Keratinocyte (primary cell): ENCODE data around the gene ERICH6B. TPM values are rescaled to one million over a fixed set of nuclear protein-coding genes. Genes with fewer than 3 reads are reported as not detected.

ENCODE experiments used
- DNase-seq: peaks from one replicate; pipeline ENCODE4 v3.0.0-alpha.2; 2011; ENCODE audit warnings: low read depth, missing footprints, low spot score
- FAIRE-seq: peaks from 2 replicates; lab custom pipeline; 2011; peaks lifted over from hg19 to GRCh38; lab: Jason Lieb, UNC
- H2AFZ ChIP-seq: 2 replicates; pipeline ENCODE4 v1.6.0; 2012; ENCODE audit warnings: low read length, control low read depth, inconsistent platforms; ENCODE audit not compliant: control insufficient read depth
- H3K27ac ChIP-seq: 2 replicates; pipeline ENCODE4 v1.5.1; 2011; ENCODE audit warnings: low read length; ENCODE audit not compliant: control insufficient read depth, insufficient read depth
- H3K27me3 ChIP-seq: 3 replicates; pipeline ENCODE4 v1.6.0; 2011; ENCODE audit warnings: low read length; ENCODE audit not compliant: control insufficient read depth, insufficient read depth; ENCODE audit errors: extremely low read depth
- H3K36me3 ChIP-seq, 2 experiments: 2 replicates in 1 of 2; 3 replicates in 1 of 2; pipeline ENCODE4 v1.5.1; 2011; ENCODE audit warnings: low read length in 2 of 2, mild to moderate bottlenecking in 1 of 2; ENCODE audit not compliant: control insufficient read depth in 2 of 2, insufficient read depth in 2 of 2; ENCODE audit errors: extremely low read depth in 1 of 2
- H3K4me1 ChIP-seq: 3 replicates; pipeline ENCODE4 v1.5.1; 2011; ENCODE audit warnings: low read length; ENCODE audit not compliant: control insufficient read depth, insufficient read depth; ENCODE audit errors: extremely low read depth
- H3K4me2 ChIP-seq: 3 replicates; pipeline ENCODE4 v1.6.0; 2011; ENCODE audit warnings: low read depth, low read length; ENCODE audit not compliant: control insufficient read depth, insufficient read depth; ENCODE audit errors: extremely low read depth
- H3K4me3 ChIP-seq, 3 experiments: fragments of 200-600 bp in 1 of 3; sonication (generic) in 1 of 3; 2 replicates in 2 of 3; 3 replicates in 1 of 3; pipeline ENCODE4 v1.5.1; 2011 to 2016; ENCODE audit warnings: low read length in 3 of 3, mild to moderate bottlenecking in 3 of 3, control low read depth in 2 of 3, inconsistent platforms in 1 of 3, low read depth in 1 of 3, mixed read lengths in 1 of 3, mixed run types in 1 of 3, moderate library complexity in 1 of 3; ENCODE audit not compliant: control insufficient read depth in 2 of 3, insufficient read depth in 2 of 3; ENCODE audit errors: extremely low read depth in 1 of 3
- H3K79me2 ChIP-seq: 2 replicates; pipeline ENCODE4 v1.6.0; 2012; ENCODE audit warnings: low read length; ENCODE audit not compliant: control insufficient read depth, insufficient read depth
- H3K9ac ChIP-seq: 3 replicates; pipeline ENCODE4 v1.6.0; 2011; ENCODE audit warnings: low read length; ENCODE audit not compliant: control insufficient read depth, insufficient read depth; ENCODE audit errors: extremely low read depth
- H3K9me1 ChIP-seq: 3 replicates; pipeline ENCODE4 v1.6.0; 2011; ENCODE audit warnings: low read length; ENCODE audit not compliant: control insufficient read depth, insufficient read depth; ENCODE audit errors: extremely low read depth
- H3K9me3 ChIP-seq: 2 replicates; pipeline ENCODE4 v1.5.1; 2012; ENCODE audit warnings: low read depth, low read length; ENCODE audit not compliant: control insufficient read depth
- H4K20me1 ChIP-seq: 3 replicates; pipeline ENCODE4 v1.6.0; 2011; ENCODE audit warnings: low read length; ENCODE audit not compliant: control insufficient read depth, insufficient read depth; ENCODE audit errors: extremely low read depth
- EZH2 ChIP-seq: IDR thresholded peaks from one replicate; pipeline ENCODE4 v1.6.1; 2012; ENCODE audit warnings: inconsistent platforms, mild to moderate bottlenecking, low read length, moderate library complexity
- dilution Hi-C: fragments of 300-500 bp; cut with MboI; formaldehyde crosslinking; loops from one replicate; pipeline ENCODE4 v1.7.0; 2020; ENCODE audit warnings: low sequenced_read_pairs; ENCODE audit not compliant: extremely low pct_ligation_motif_present
- polyA plus RNA-seq, 5 experiments: library from polyadenylated mRNA; depleted of rRNA in 3 of 5; stranded (reverse) in 3 of 5; stranded (forward) in 1 of 5; unstranded in 1 of 5; fragments of >200 nt; gene quantifications; 1 replicate in 1 of 5; 2 replicates in 3 of 5; 3 replicates in 1 of 5; pipeline versions ENCODE4 v1.2.1 to v1.2.3, GENCODE V29; 2011 to 2012; ENCODE audit warnings: missing spikeins in 2 of 5, low read depth in 1 of 5, low replicate concordance in 1 of 5
- TF ChIP-seq, protein P1 (sequence below), 3 experiments: IDR thresholded peaks in 1 of 3; conservative IDR thresholded peaks in 1 of 3; optimal IDR thresholded peaks in 1 of 3; 2 replicates in 2 of 3; 3 replicates in 1 of 3; pipeline versions ENCODE3 to v1.5.1; 2011; ENCODE audit warnings: low read length in 3 of 3, mild to moderate bottlenecking in 3 of 3, moderate library complexity in 2 of 3, control low read depth in 1 of 3, inconsistent platforms in 1 of 3; ENCODE audit not compliant: insufficient read depth in 2 of 3; ENCODE audit errors: extremely low read depth in 1 of 3

ERICH6B gene
- polyA plus RNA-seq, 1 donor (not counting 4 experiments of a cell fraction or from before 2014, with no cell fraction given): not detected

DNA sequence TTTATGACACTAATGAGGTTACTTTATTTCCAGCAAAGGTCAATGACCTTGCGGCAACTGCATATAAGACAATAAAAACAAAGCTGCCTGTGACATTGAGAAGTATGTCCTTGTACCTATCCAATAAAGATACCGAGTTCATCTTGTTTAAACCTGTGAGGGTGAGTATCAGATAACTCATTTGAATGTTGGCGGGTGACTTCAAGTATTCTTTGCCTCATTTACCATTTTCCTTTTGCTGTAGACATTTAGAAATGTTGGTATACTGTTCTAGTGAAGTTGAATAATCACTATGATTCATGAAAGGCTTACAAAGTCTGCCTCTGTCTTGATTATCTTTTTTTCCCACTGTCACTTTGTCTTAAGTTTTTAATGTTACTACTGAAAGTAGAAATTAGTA is 85.8 kb downstream of the ERICH6B start:
- Histone ChIP-seq H2AFZ (no peak overlapping the region), H3K79me2 (no peaks in the 10 kb centered on the region), H3K27me3 (no peaks in the 10 kb centered on the region), H3K4me1 (no peaks in the 10 kb centered on the region), H3K9me1 (no peaks in the 10 kb centered on the region), H3K4me2 (no peak overlapping the region), H3K9me3 (no peaks in the 10 kb centered on the region), H3K4me3 (no peak overlapping the region), H4K20me1 (no peaks in the 10 kb centered on the region), H3K36me3 (peaks cover 15 to 31% of the 10 kb centered on the region in 2 experiments), H3K9ac (no peak overlapping the region), H3K27ac (no peak overlapping the region)
- dilution Hi-C loops: no loop called here
- no peak for DNase-seq
- no peak for FAIRE-seq
- TF ChIP-seq EZH2: no peak
- TF ChIP-seq, protein P1, sequence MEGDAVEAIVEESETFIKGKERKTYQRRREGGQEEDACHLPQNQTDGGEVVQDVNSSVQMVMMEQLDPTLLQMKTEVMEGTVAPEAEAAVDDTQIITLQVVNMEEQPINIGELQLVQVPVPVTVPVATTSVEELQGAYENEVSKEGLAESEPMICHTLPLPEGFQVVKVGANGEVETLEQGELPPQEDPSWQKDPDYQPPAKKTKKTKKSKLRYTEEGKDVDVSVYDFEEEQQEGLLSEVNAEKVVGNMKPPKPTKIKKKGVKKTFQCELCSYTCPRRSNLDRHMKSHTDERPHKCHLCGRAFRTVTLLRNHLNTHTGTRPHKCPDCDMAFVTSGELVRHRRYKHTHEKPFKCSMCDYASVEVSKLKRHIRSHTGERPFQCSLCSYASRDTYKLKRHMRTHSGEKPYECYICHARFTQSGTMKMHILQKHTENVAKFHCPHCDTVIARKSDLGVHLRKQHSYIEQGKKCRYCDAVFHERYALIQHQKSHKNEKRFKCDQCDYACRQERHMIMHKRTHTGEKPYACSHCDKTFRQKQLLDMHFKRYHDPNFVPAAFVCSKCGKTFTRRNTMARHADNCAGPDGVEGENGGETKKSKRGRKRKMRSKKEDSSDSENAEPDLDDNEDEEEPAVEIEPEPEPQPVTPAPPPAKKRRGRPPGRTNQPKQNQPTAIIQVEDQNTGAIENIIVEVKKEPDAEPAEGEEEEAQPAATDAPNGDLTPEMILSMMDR (optimal IDR thresholded peaks at IDR 0.05 in 1 of 3, IDR thresholded peaks at IDR 0.05 in 1 of 3, conservative IDR thresholded peaks at IDR 0.05 in 1 of 3; ENCODE audit: extremely low read depth in 1 of 3, insufficient read depth in 2 of 3, low read length in 3 of 3): no peak

DNA sequence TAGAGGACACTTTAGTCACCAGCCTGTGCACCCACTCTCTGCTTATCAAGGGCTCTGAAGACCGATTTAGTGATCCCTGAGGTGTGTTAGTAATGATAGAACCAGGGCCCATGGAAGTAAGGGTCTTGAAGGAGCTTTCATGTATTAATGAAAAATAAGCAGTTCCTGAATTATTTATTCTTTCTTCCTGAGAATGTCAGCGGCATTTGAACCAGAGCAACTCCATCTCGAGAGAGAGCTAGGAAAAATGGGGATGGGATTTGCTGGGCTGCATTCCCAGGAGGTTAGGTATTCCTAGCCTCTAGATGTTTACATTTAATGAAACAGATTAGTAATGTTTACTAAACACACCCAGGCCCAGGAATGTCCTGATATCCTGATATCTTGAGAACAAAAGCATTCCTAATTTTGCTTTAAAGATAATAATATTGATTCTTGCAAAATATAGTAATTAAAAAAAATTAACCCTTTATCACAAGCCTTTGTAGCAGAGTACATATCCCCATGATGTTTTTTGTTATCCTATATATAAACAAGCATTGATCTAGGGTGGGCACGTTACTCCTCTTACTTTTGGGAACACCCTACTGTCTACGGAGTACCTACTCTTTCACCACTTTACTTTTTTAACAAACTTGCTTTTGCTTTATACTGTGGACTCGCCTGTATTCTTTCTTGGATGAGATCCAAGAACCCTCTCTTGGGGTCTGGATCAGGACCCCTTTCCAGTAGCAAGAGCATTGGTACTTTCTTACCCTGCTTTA is 87.7 kb downstream of the ERICH6B start:
- dilution Hi-C loops: no loop called here
- TF ChIP-seq EZH2: no peak
- DNase-seq (no peak), FAIRE-seq (no peak)
- Histone ChIP-seq H3K9me1 (no peaks in the 10 kb centered on the region), H2AFZ (no peak overlapping the region), H3K27ac (no peak overlapping the region), H3K9ac (no peak overlapping the region), H3K4me3 (no peak overlapping the region), H3K36me3 (peaks cover 7 to 20% of the 10 kb centered on the region in 2 experiments), H4K20me1 (no peaks in the 10 kb centered on the region), H3K9me3 (no peaks in the 10 kb centered on the region), H3K27me3 (no peaks in the 10 kb centered on the region), H3K4me2 (no peak overlapping the region), H3K79me2 (no peaks in the 10 kb centered on the region), H3K4me1 (no peaks in the 10 kb centered on the region)
